HG03060 (cell line): ENCODE measurements around the gene MRPL39.

Source experiments
- ATAC-seq: cut with Tn5 transposase; IDR thresholded peaks from one replicate; pipeline ENCODE4 v1.9.1; 2021; ENCODE audit warnings: low read depth, moderate number of reproducible peaks; ENCODE audit not compliant: unreplicated experiment

Gene MRPL39

GRCh38 chr21:25541042-25541441, 66.2 kb downstream of the MRPL39 start:
- no peak for ATAC-seq

DNA sequence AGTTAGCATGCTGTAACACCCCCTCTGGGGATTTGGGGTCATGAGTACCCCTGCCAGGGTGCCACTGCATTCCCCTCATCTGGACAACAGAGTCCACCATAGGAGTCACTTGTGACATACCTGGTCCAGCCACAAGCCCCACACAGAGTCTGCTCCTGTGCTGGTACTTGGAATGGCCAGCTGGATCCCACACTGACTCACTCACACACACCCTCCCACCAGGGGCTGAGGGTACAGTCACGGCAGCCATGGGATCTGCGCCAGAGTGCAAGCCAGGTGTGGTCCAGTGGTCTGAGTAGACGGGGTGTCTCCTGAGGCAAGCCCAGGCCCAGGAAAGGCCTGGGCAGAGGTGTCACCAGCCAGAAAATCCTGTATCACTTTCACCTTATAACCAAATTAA, 67.7 kb downstream of the MRPL39 start:
- no peak for ATAC-seq

- ATAC-seq: no peak
Measured at GRCh38 chr21:25537174-25537573, 70.1 kb downstream of the MRPL39 start.

DNA sequence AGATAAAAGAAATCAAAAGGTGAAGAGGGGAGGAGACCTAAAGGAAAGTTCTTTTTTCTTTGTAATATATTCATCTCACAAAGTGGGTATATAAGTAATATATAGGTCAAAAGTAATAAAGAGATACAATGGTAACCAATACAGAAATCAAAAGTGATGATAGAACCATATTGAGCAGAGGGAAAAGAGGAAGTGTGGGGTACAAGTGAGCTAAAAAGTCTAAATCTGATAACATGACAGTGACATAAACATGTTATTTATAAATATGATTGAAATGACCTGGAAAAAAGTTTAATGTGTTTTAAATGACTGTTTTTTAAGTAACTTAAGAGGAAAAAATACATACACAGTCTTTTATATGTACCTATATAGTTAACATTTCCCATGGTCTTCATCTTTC, 70.5 kb downstream of the MRPL39 start:
- no peak for ATAC-seq

- no peak for ATAC-seq
Measured at GRCh38 chr21:25535849-25536248, 71.4 kb downstream of the MRPL39 start.
